Astrocyte (in vitro differentiated cells and primary cell): ENCODE results near the gene MMP27. TPM values are rescaled to one million over a fixed set of nuclear protein-coding genes. Genes with fewer than 3 reads are reported as not detected.

Experiments
- DNase-seq: peaks from one replicate; pipeline ENCODE4 v3.0.0-alpha.2; 2010; ENCODE audit warnings: low read depth
- FAIRE-seq: peaks from 2 replicates; lab custom pipeline; 2011; peaks lifted over from hg19 to GRCh38; lab: Jason Lieb, UNC
- H2AFZ ChIP-seq: 2 replicates; pipeline ENCODE4 v1.6.0; 2012; ENCODE audit warnings: low read depth, low read length, inconsistent platforms
- H3K27ac ChIP-seq: 2 replicates; pipeline ENCODE4 v1.5.1; 2011; ENCODE audit warnings: low read depth, low read length, inconsistent platforms
- H3K27me3 ChIP-seq: 2 replicates; pipeline ENCODE4 v1.6.0; 2011; ENCODE audit warnings: low read length, inconsistent platforms; ENCODE audit not compliant: insufficient read depth
- H3K36me3 ChIP-seq: 2 replicates; pipeline ENCODE4 v1.5.1; 2011; ENCODE audit warnings: low read length, inconsistent platforms; ENCODE audit not compliant: insufficient read depth
- H3K4me1 ChIP-seq: 2 replicates; pipeline ENCODE4 v1.5.1; 2011; ENCODE audit warnings: low read length, inconsistent platforms; ENCODE audit not compliant: insufficient read depth
- H3K4me2 ChIP-seq: 2 replicates; pipeline ENCODE4 v1.6.0; 2012; ENCODE audit warnings: low read length, inconsistent platforms
- H3K4me3 ChIP-seq: 2 replicates; pipeline ENCODE4 v1.5.1; 2011; ENCODE audit warnings: low read depth, mild to moderate bottlenecking, low read length, inconsistent platforms; ENCODE audit not compliant: insufficient read depth
- H3K79me2 ChIP-seq: 2 replicates; pipeline ENCODE4 v1.6.0; 2012; ENCODE audit warnings: mild to moderate bottlenecking, low read length, inconsistent platforms; ENCODE audit not compliant: insufficient read depth
- H3K9ac ChIP-seq: 2 replicates; pipeline ENCODE4 v1.6.0; 2012; ENCODE audit warnings: mild to moderate bottlenecking, low read length, inconsistent platforms
- H3K9me3 ChIP-seq: 2 replicates; pipeline ENCODE4 v1.5.1; 2012; ENCODE audit warnings: low read depth, mild to moderate bottlenecking, low read length, inconsistent platforms; ENCODE audit not compliant: insufficient read depth
- H4K20me1 ChIP-seq: 2 replicates; pipeline ENCODE4 v1.6.0; 2012; ENCODE audit warnings: low read length, inconsistent platforms; ENCODE audit not compliant: insufficient read depth
- H3K27ac Mint-ChIP-seq: one replicate; pipeline ENCODE4 v1.8.0; 2021; ENCODE audit warnings: mild to moderate bottlenecking, mixed read lengths; ENCODE audit not compliant: unreplicated experiment
- H3K27me3 Mint-ChIP-seq: one replicate; pipeline ENCODE4 v1.8.0; 2021; ENCODE audit warnings: low read depth, mixed read lengths; ENCODE audit not compliant: unreplicated experiment
- H3K36me3 Mint-ChIP-seq: one replicate; pipeline ENCODE4 v1.8.0; 2021; ENCODE audit warnings: low read depth, mixed read lengths; ENCODE audit not compliant: unreplicated experiment
- H3K4me1 Mint-ChIP-seq: one replicate; pipeline ENCODE4 v1.8.0; 2021; ENCODE audit warnings: low read depth, mixed read lengths; ENCODE audit not compliant: unreplicated experiment
- H3K4me3 Mint-ChIP-seq: one replicate; pipeline ENCODE4 v1.8.0; 2021; ENCODE audit warnings: mild to moderate bottlenecking, moderate library complexity, mixed read lengths; ENCODE audit not compliant: unreplicated experiment
- H3K9me3 Mint-ChIP-seq: one replicate; pipeline ENCODE4 v1.8.0; 2021; ENCODE audit warnings: mild to moderate bottlenecking, mixed read lengths; ENCODE audit not compliant: unreplicated experiment
- CTCF ChIP-seq: IDR thresholded peaks from 2 replicates; pipeline ENCODE4 v1.5.1; 2011; ENCODE audit warnings: low read depth, mild to moderate bottlenecking, inconsistent platforms, low read length, moderate library complexity; ENCODE audit not compliant: insufficient read depth
- EZH2 ChIP-seq: IDR thresholded peaks from 2 replicates; pipeline ENCODE4 v1.6.1; 2012; ENCODE audit warnings: mild to moderate bottlenecking, low read length, inconsistent platforms; ENCODE audit not compliant: insufficient read depth
- total RNA-seq: library from RNA; stranded (reverse); gene quantifications from 2 replicates; pipeline ENCODE4 v1.2.1, GENCODE V29; 2021

MMP27 gene
- total RNA-seq, 1 donor from 2014 or later: not detected

GRCh38 chr11:102708654-102709053 is 3.1 kb upstream of the MMP27 start:
- Histone ChIP-seq H4K20me1 (no peaks in the 10 kb centered on the region), H3K79me2 (no peaks in the 10 kb centered on the region), H3K4me1 (no peaks in the 10 kb centered on the region), H3K4me2 (no peak overlapping the region), H3K27me3 (no peaks in the 10 kb centered on the region), H3K36me3 (no peaks in the 10 kb centered on the region), H3K27ac (no peak overlapping the region), H3K9ac (no peak overlapping the region), H2AFZ (no peak overlapping the region), H3K9me3 (no peaks in the 10 kb centered on the region), H3K4me3 (no peak overlapping the region)
- H3K4me1 Mint-ChIP-seq: peaks cover 8% of the 10 kb centered on the region
- no peak for TF ChIP-seq CTCF
- no peak for TF ChIP-seq EZH2
- no peak overlapping the region for H3K27ac Mint-ChIP-seq
- H3K27me3 Mint-ChIP-seq: no peaks in the 10 kb centered on the region
- no peak for FAIRE-seq
- no peak overlapping the region for H3K4me3 Mint-ChIP-seq
- peaks cover 2% of the 10 kb centered on the region for H3K9me3 Mint-ChIP-seq
- no peak for DNase-seq
- H3K36me3 Mint-ChIP-seq: no peaks in the 10 kb centered on the region

- DNase-seq: no peak
Measured at GRCh38 chr11:102704841-102705240, 728 bp downstream of the MMP27 start.

More at GRCh38 chr11:102704841-102705240, 728 bp downstream of the MMP27 start:
- H3K4me3 Mint-ChIP-seq: no peak overlapping the region
- Histone ChIP-seq H3K4me3 (no peak overlapping the region), H3K36me3 (no peaks in the 10 kb centered on the region), H3K27me3 (no peaks in the 10 kb centered on the region), H3K79me2 (no peaks in the 10 kb centered on the region), H4K20me1 (no peaks in the 10 kb centered on the region), H3K4me2 (no peak overlapping the region), H3K9me3 (no peaks in the 10 kb centered on the region), H3K4me1 (no peaks in the 10 kb centered on the region), H3K9ac (no peak overlapping the region), H3K27ac (no peak overlapping the region), H2AFZ (no peak overlapping the region)
- H3K36me3 Mint-ChIP-seq: no peaks in the 10 kb centered on the region
- peak; percentile 5 for FAIRE-seq
- H3K4me1 Mint-ChIP-seq: peaks cover 8% of the 10 kb centered on the region
- H3K9me3 Mint-ChIP-seq: no peaks in the 10 kb centered on the region
- no peak overlapping the region for H3K27ac Mint-ChIP-seq
- no peak for TF ChIP-seq EZH2
- no peak for TF ChIP-seq CTCF
- no peaks in the 10 kb centered on the region for H3K27me3 Mint-ChIP-seq
